Endothelial cell of umbilical vein (primary cell): ENCODE measurements around the gene SRL. TPM values are rescaled to one million over a fixed set of nuclear protein-coding genes. Genes with fewer than 3 reads are reported as not detected.

ENCODE experiments used
- BruUV-seq: library from RNA; stranded (reverse); fragments of 400-500 nt; replicated peaks from 2 replicates; lab custom pipeline; 2021; lab: Mats Ljungman, UMichigan
- CTCF ChIA-PET: fragments of 300-600, 350-600 bp; sonication (Branson Sonifier 250); formaldehyde crosslinking; loops from one replicate; lab custom pipeline; 2021; ENCODE audit warnings: antibody characterized with exemption, inconsistent platforms; lab: Charles Lee
- POLR2A ChIA-PET: fragments of 300-600, 350-600 bp; sonication (Branson Sonifier 250); formaldehyde crosslinking; loops from one replicate; lab custom pipeline; 2021; ENCODE audit warnings: antibody characterized with exemption, inconsistent platforms; lab: Charles Lee
- DNase-seq: peaks from one replicate; pipeline ENCODE4 v3.0.0-alpha.2; 2011; ENCODE audit warnings: low read depth, low spot score
- FAIRE-seq: peaks from 2 replicates; lab custom pipeline; 2011; peaks lifted over from hg19 to GRCh38; lab: Jason Lieb, UNC
- H2AFZ ChIP-seq: 2 replicates; pipeline ENCODE4 v1.6.0; 2012; ENCODE audit warnings: low read depth, low read length, control low read depth, inconsistent platforms
- H3K27ac ChIP-seq: 2 replicates; pipeline ENCODE4 v1.5.1; 2011; ENCODE audit warnings: low read depth, mild to moderate bottlenecking, control low read depth, low read length, moderate library complexity; ENCODE audit not compliant: insufficient read depth
- H3K27me3 ChIP-seq, 2 experiments: 2 replicates each; pipeline versions ENCODE4 v1.6.0 to v1.6.1; 2011; ENCODE audit warnings: low read length in 2 of 2, mixed read lengths in 1 of 2; ENCODE audit not compliant: control insufficient read depth in 2 of 2, insufficient read depth in 2 of 2
- H3K36me3 ChIP-seq, 2 experiments: 2 replicates in 1 of 2; 3 replicates in 1 of 2; pipeline ENCODE4 v1.5.1; 2011; ENCODE audit warnings: low read length in 2 of 2, mild to moderate bottlenecking in 1 of 2, moderate library complexity in 1 of 2; ENCODE audit not compliant: control insufficient read depth in 2 of 2, insufficient read depth in 2 of 2; ENCODE audit errors: extremely low read depth in 1 of 2
- H3K4me1 ChIP-seq: 3 replicates; pipeline ENCODE4 v1.5.1; 2011; ENCODE audit warnings: mild to moderate bottlenecking, low read length; ENCODE audit not compliant: control insufficient read depth, insufficient read depth; ENCODE audit errors: extremely low read depth
- H3K4me2 ChIP-seq: 2 replicates; pipeline ENCODE4 v1.6.1; 2011; ENCODE audit warnings: low read length, control low read depth, mixed read lengths; ENCODE audit not compliant: insufficient read depth
- H3K4me3 ChIP-seq, 3 experiments: fragments of 200-600 bp in 1 of 3; sonication (generic), shearing (Covaris generic) in 1 of 3; replicated peaks in 1 of 3; 2 replicates each; pipeline ENCODE4 v1.5.1; 2011 to 2016; ENCODE audit warnings: control low read depth in 3 of 3, low read length in 3 of 3, mild to moderate bottlenecking in 2 of 3, inconsistent platforms in 1 of 3, low read depth in 1 of 3, moderate library complexity in 1 of 3; ENCODE audit not compliant: insufficient read depth in 1 of 3
- H3K79me2 ChIP-seq: 2 replicates; pipeline ENCODE4 v1.6.0; 2012; ENCODE audit warnings: low read length, inconsistent platforms; ENCODE audit not compliant: control insufficient read depth, insufficient read depth
- H3K9ac ChIP-seq: replicated peaks from 2 replicates; pipeline ENCODE3; 2011; ENCODE audit warnings: low read length, control low read depth; ENCODE audit not compliant: insufficient read depth; ENCODE audit errors: extremely low read depth
- H3K9me1 ChIP-seq: replicated peaks from 3 replicates; pipeline ENCODE4 v1.6.0; 2011; ENCODE audit warnings: mild to moderate bottlenecking, low read length; ENCODE audit not compliant: control insufficient read depth, insufficient read depth; ENCODE audit errors: extremely low read depth
- H3K9me3 ChIP-seq: replicated peaks from 2 replicates; pipeline ENCODE4 v1.5.1; 2012; ENCODE audit warnings: low read length, inconsistent platforms; ENCODE audit not compliant: control insufficient read depth, insufficient read depth
- H4K20me1 ChIP-seq: replicated peaks from 2 replicates; pipeline ENCODE3; 2011; ENCODE audit warnings: mild to moderate bottlenecking, low read length; ENCODE audit not compliant: control insufficient read depth, insufficient read depth; ENCODE audit errors: extremely low read depth
- EZH2 ChIP-seq: IDR thresholded peaks from 2 replicates; pipeline ENCODE4 v1.6.1; 2012; ENCODE audit warnings: borderline replicate concordance, low read depth, mild to moderate bottlenecking, moderate library complexity, low read length, inconsistent platforms; ENCODE audit not compliant: severe bottlenecking
- FOS ChIP-seq: IDR thresholded peaks from 2 replicates; pipeline ENCODE4 v1.6.1; 2011; ENCODE audit warnings: mild to moderate bottlenecking, low read length, moderate library complexity, borderline replicate concordance; ENCODE audit not compliant: insufficient read depth
- GATA2 ChIP-seq: IDR thresholded peaks from 2 replicates; pipeline ENCODE4 v1.7.0; 2011; ENCODE audit warnings: low read depth, mild to moderate bottlenecking, moderate library complexity, mixed read lengths, low read length; ENCODE audit not compliant: insufficient read length, insufficient read depth
- JUN ChIP-seq: IDR thresholded peaks from 2 replicates; pipeline ENCODE4 v1.6.1; 2011; ENCODE audit warnings: borderline replicate concordance, low read depth; ENCODE audit not compliant: insufficient read length, insufficient read depth
- MYC ChIP-seq: IDR thresholded peaks from one replicate; pipeline ENCODE4 v1.6.1; 2011; ENCODE audit warnings: mild to moderate bottlenecking, low read depth, low read length
- POLR2A ChIP-seq: IDR thresholded peaks from 2 replicates; pipeline ENCODE4 v1.6.1; 2012; ENCODE audit warnings: low read depth, mild to moderate bottlenecking, control low read depth, low read length
- POLR2AphosphoS5 ChIP-seq: IDR thresholded peaks from 2 replicates; pipeline ENCODE4 v1.6.1; 2012; ENCODE audit warnings: low read depth, mild to moderate bottlenecking, control low read depth, low read length, moderate library complexity; ENCODE audit not compliant: insufficient read depth
- dilution Hi-C: fragments of 300-500 bp; cut with MboI; formaldehyde crosslinking; loops from one replicate; pipeline ENCODE4 v1.15.0; 2019; ENCODE audit warnings: low sequenced_read_pairs; ENCODE audit not compliant: extremely low pct_ligation_motif_present
- intact Hi-C: fragments of 100-400 bp; cut with micrococcal nuclease; formaldehyde crosslinking; loops from one replicate; pipeline ENCODE4 v1.10.0; 2022
- polyA plus RNA-seq, 4 experiments: library from polyadenylated mRNA; depleted of rRNA in 3 of 4; stranded (reverse) in 3 of 4; unstranded in 1 of 4; fragments of >200 nt; gene quantifications; 2 replicates each; pipeline versions ENCODE4 v1.2.1 to v1.2.3, GENCODE V29; 2011 to 2012; ENCODE audit warnings: missing spikeins in 1 of 4
- total RNA-seq: library from RNA; stranded (reverse); gene quantifications from 2 replicates; pipeline ENCODE4 v1.2.3, GENCODE V29; 2021
- TF ChIP-seq, protein P1 (sequence below): IDR thresholded peaks from 2 replicates; pipeline ENCODE4 v1.6.1; 2011; ENCODE audit not compliant: insufficient read depth, insufficient read length
- TF ChIP-seq, protein P2 (sequence below), 2 donors: IDR thresholded peaks; 1 replicate in 1 of 2; 2 replicates in 1 of 2; pipeline ENCODE4 v1.5.1; 2011; ENCODE audit warnings: low read length in 2 of 2, mild to moderate bottlenecking in 2 of 2, moderate library complexity in 2 of 2, control low read depth in 1 of 2, inconsistent platforms in 1 of 2, low read depth in 1 of 2; ENCODE audit not compliant: insufficient read depth in 1 of 2; ENCODE audit errors: extremely low read depth in 1 of 2

Gene SRL
- total and polyA plus RNA-seq, 2 donors (not counting 3 experiments of a cell fraction or from before 2014, with no cell fraction given), result 0.21 to 0.29 TPM

DNA sequence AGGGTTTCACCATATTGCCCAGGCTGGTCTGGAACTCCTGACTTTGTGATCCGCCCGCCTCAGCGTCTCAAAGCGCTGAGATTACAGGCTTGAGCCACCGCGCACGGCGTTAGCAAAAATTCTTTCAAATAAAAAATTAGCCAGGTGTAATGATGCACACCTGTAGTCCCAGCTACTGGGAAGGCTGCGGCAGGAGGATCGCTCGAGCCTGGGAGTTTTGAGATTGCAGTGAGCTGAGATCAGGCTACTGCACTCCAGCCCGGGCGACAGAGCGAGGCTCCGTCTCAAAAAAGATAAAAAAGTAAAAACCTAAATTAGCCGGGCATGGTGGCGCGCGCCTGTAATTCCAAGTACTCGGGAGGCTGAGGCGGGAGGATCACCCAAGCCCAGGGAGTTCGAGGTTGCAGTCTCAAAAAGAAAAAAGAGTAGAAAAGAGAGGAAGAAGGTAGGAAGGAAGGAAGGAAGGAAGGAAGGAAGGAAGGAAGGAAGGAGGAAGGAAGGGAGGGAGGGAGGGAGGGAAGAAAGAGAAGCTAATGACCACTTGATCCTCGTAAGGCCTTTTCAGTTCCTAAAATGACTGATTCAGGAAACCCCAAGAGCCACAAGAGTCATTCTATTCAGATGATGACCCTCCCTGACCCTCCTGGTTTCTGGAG is 59.2 kb downstream of the SRL start:
- no peaks in the 10 kb centered on the region for H3K79me2 ChIP-seq
- no TSS peak for BruUV-seq
- no peaks in the 10 kb centered on the region for H4K20me1 ChIP-seq
- no peak overlapping the region for H3K27ac ChIP-seq
- ChIA-PET POLR2A (interaction anchor here (1.1 kb wide), 1 partner anchor 9 kb away, joined by 6 read pairs; no protein-coding TSS in a partner anchor), CTCF (interaction anchor here (0.6 to 1.1 kb wide), 2 partner anchors 12 to 220 kb away, joined by 3 to 4 read pairs; no protein-coding TSS in a partner anchor)
- H3K4me1 ChIP-seq, result peaks cover 4% of the 10 kb centered on the region
- no peaks in the 10 kb centered on the region for H3K9me1 ChIP-seq
- dilution Hi-C loops (no loop called here), intact Hi-C loops (loop anchor here (1.0 to 5.0 kb wide), 2 partner anchors 65 to 71 kb away; partner anchors contain the start of gene ADCY9)
- H3K4me3 ChIP-seq, result peak overlapping the region in 2 of 3 experiments; percentile 55 to 58
- H3K9me3 ChIP-seq, result no peaks in the 10 kb centered on the region
- no peaks in the 10 kb centered on the region for H3K36me3 ChIP-seq
- no peak for DNase-seq
- peak overlapping the region; percentile 87 for H3K4me2 ChIP-seq
- peak; percentile 70 for FAIRE-seq
- no peaks in the 10 kb centered on the region for H3K27me3 ChIP-seq
- H3K9ac ChIP-seq, result no peak overlapping the region
- peak overlapping the region; percentile 94 for H2AFZ ChIP-seq
- TF ChIP-seq, protein P1, sequence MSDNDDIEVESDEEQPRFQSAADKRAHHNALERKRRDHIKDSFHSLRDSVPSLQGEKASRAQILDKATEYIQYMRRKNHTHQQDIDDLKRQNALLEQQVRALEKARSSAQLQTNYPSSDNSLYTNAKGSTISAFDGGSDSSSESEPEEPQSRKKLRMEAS, result no peak
- no peak for TF ChIP-seq MYC
- TF ChIP-seq, protein P2, sequence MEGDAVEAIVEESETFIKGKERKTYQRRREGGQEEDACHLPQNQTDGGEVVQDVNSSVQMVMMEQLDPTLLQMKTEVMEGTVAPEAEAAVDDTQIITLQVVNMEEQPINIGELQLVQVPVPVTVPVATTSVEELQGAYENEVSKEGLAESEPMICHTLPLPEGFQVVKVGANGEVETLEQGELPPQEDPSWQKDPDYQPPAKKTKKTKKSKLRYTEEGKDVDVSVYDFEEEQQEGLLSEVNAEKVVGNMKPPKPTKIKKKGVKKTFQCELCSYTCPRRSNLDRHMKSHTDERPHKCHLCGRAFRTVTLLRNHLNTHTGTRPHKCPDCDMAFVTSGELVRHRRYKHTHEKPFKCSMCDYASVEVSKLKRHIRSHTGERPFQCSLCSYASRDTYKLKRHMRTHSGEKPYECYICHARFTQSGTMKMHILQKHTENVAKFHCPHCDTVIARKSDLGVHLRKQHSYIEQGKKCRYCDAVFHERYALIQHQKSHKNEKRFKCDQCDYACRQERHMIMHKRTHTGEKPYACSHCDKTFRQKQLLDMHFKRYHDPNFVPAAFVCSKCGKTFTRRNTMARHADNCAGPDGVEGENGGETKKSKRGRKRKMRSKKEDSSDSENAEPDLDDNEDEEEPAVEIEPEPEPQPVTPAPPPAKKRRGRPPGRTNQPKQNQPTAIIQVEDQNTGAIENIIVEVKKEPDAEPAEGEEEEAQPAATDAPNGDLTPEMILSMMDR (IDR thresholded peaks at IDR 0.05; ENCODE audit: extremely low read depth in 1 of 2, insufficient read depth in 1 of 2, low read depth in 1 of 2, low read length in 2 of 2), result no peak
- TF ChIP-seq POLR2A, result no peak
- TF ChIP-seq POLR2AphosphoS5, result no peak
- no peak for TF ChIP-seq EZH2
- no peak for TF ChIP-seq GATA2
- no peak for TF ChIP-seq FOS
- TF ChIP-seq JUN, result no peak
